Measurements from ENCODE around the gene PIWIL1.

Gene PIWIL1

GRCh38 chr12:130338794-130339601 is 1.3 kb downstream of the PIWIL1 start:
- DNase-seq, result no peak

- no peak for DNase-seq
Measured at GRCh38 chr12:130339951-130340350, 2.3 kb downstream of the PIWIL1 start.

GRCh38 chr12:130342442-130342841 is 4.8 kb downstream of the PIWIL1 start:
- no peak for DNase-seq

GRCh38 chr12:130342842-130343241 is 5.2 kb downstream of the PIWIL1 start:
- DNase-seq, result no peak

GRCh38 chr12:130344529-130344928 is 6.8 kb downstream of the PIWIL1 start:
- DNase-seq, result no peak

DNA sequence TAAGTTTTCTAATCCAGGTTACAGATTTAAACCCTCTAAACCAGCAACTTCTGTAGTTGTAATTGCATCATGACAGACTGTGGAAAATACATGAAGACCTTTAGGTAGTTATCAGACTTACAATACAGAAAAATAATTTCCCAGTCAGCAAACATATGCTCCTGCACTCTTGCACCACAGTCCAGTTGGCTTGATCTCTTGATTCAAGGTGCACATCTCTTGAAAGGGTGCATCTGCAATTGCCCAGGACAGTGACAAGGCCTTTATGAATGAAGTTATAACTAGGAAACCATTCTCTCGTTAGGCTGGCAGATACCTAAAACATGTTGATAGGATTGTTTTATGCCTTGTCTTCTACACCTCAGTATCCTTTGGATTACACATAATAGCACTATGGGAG is 7.6 kb downstream of the PIWIL1 start:
- DNase-seq, result no peak

- no peak for DNase-seq
Measured at GRCh38 chr12:130347588-130347987, 9.9 kb downstream of the PIWIL1 start.

- DNase-seq, result no peak
Measured at GRCh38 chr12:130350715-130351114, 13.0 kb downstream of the PIWIL1 start.

DNA sequence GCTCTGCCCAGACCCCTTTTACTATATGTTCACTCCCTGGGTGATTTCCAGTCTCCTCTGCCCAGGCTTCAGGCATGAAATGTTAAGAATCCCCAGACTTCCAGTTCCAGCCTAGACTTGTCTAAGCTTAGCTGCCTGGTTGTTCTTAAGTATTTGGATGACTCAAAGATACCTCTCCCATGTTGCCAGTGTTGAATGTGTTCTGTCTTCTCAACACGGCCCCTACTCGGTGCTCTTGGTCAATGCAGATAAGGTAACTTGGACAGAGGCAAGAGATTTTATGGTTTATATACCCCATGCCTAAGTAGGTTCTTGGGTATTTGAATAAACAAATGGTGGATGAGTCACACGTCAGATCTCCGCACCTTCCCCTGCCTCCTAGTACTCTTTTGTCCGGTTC is 13.6 kb downstream of the PIWIL1 start:
- DNase-seq, result no peak

GRCh38 chr12:130353081-130353480 is 15.4 kb downstream of the PIWIL1 start:
- DNase-seq, result no peak

GRCh38 chr12:130354407-130354806 is 16.7 kb downstream of the PIWIL1 start:
- DNase-seq, result no peak

- no peak for DNase-seq
Measured at GRCh38 chr12:130356222-130356621, 18.5 kb downstream of the PIWIL1 start.

DNA sequence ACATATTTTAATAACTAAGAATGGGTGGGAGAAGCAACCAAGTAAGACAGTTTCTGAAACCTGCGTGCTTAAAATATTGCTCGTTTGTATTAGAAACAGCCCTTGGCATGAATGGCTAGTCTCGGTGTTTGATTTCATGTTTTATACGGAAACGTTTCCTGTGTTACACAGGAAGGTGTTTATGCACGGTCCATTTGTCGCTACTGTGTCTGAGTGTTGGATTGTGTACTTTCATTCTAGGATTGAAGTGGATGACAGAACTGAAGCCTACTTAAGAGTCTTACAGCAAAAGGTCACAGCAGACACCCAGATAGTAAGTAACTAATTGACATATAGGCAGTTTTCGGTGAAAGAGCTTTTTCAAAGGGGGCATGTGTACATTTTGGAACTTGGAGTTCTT is 19.6 kb downstream of the PIWIL1 start:
- DNase-seq, result peak in 1 of 2 experiments; percentile 21

GRCh38 chr12:130357729-130358330 is 20.1 kb downstream of the PIWIL1 start:
- no peak for DNase-seq

DNA sequence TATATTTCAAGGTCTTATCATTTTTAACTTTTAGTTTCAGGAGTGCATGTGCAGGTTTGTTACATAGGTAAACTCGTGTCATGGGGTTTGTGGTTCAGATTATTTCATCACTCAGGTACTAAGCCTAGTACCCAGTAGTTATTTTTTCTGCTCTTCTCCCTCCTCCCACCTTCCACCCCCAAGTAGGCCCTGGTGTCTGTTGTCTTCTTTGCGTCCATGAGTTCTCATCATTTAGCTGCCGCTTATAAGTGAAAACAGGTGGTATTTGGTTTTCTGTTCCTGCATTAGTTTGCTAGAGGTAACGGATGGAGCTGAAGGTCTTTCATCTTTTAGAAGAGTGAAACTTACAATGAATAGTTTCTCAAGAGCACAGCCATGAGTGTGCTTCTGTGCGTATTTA is 24.4 kb downstream of the PIWIL1 start:
- no peak for DNase-seq

DNA sequence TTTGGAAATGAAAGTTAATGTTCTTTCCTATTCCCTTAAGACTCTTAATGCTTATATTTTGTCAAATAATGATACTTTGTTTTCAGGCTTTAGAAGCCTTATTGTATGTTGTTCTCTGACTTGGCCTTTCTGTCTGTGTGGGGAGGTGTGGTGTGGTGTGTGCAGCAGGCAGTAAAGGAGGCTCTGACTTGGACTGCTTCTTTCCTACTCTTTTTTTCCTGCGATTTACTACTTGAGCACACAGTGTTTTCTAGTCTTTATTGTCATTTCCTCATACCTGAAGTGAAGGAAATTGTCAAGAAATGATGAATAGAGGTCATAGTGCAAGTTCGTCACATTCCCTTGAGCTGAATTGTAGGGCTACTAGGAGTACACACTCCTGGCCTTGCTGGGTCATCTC is 26.9 kb downstream of the PIWIL1 start:
- no peak for DNase-seq

DNA sequence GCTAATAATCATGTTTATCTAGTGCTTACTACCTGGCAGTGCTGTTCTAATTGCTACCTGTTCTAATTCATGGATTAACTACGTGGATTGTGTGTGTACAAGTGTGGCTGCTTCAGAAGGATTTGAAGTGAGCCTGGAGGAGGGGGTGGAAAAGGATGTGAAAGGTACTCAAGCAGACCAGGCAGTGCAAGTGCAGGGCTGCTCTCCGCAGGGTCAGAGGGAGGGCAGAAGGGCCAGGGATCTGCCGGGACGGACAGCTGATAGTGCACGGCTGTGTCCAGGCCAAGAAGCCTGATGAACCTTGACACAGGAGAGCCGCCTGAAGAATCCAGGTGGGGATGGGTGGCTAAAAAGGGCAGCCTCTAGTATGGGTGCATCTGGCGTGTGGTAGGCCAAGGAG is 28.5 kb downstream of the PIWIL1 start:
- DNase-seq, result no peak

- no peak for DNase-seq
Measured at GRCh38 chr12:130367003-130367402, 29.3 kb downstream of the PIWIL1 start.

GRCh38 chr12:130367523-130367922 is 29.8 kb downstream of the PIWIL1 start:
- no peak for DNase-seq

DNA sequence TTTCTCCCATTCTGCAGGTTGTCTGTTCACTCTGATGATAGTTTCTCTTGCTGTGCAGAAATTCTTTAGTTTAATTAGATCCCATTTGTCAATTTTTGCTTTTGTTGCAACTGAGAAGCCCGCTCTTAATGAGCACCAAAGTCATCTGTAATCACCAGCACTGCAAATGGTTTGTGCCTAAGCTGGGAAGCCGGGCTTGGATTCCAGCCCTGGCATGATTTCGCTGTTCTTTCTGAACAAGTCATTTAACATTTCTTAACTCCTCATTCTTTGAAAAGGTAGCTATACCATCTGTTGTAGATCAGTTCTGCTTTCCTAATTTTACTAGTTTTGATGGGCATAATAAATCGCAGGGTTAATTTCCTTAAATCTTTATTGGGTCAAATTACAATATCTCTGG is 32.1 kb downstream of the PIWIL1 start:
- no peak for DNase-seq

- DNase-seq, result no peak
Measured at GRCh38 chr12:130371296-130371695, 33.6 kb downstream of the PIWIL1 start.

DNA sequence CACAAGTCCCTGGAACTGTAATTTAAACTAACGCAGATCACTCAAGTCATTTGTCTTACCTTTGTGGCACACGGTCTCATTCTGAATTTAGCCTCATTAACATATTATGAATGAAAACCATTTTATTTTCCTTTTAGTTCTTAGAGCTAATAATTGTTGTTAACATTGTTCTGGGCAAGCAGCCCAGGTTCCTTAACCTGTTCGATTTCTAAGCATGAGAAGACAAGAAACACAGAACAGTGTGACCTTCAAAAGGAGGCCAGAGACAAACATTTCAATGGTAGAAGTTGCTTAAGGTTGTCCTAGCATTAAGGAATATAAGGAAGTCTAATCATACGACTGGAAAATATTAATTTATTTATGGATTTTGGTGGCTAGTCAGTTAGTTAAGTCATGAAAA is 35.2 kb downstream of the PIWIL1 start:
- no peak for DNase-seq

- no peak for DNase-seq
Measured at GRCh38 chr12:130374083-130374482, 36.4 kb downstream of the PIWIL1 start.

Data from SHP77 (cell line).